B cell (primary cell): Measurements from ENCODE around the gene PGM2. TPM values are rescaled to one million over a fixed set of nuclear protein-coding genes. Genes with fewer than 3 reads are reported as not detected.

Experiments used
- ATAC-seq: fragments of 200-7000 bp; cut with Tn5 transposase; one replicate; pipeline ENCODE4 v1.10.0; 2021; ENCODE audit warnings: low read depth, mild to moderate bottlenecking, moderate number of reproducible peaks, moderate library complexity
- CTCF ChIA-PET: fragments of 350-600 bp; sonication (Branson Sonifier 250); formaldehyde crosslinking; loops from one replicate; lab custom pipeline; 2021; ENCODE audit warnings: antibody characterized with exemption, inconsistent platforms; lab: Charles Lee
- POLR2A ChIA-PET: fragments of 350-600 bp; sonication (Branson Sonifier 250); formaldehyde crosslinking; loops from one replicate; lab custom pipeline; 2021; ENCODE audit warnings: antibody characterized with exemption; lab: Charles Lee
- DNase-seq: peaks from one replicate; pipeline ENCODE4 v3.0.0; 2013
- H2AFZ ChIP-seq: 2 replicates; pipeline ENCODE4 v1.6.1; 2012; ENCODE audit warnings: mild to moderate bottlenecking, low read depth, low read length; ENCODE audit not compliant: insufficient read depth, poor library complexity, severe bottlenecking
- H3K27ac ChIP-seq, 2 donors: 1 replicate in 1 of 2; 2 replicates in 1 of 2; pipeline ENCODE4 v1.5.1; 2012 to 2013; ENCODE audit warnings: low read length in 2 of 2, mild to moderate bottlenecking in 2 of 2, moderate library complexity in 1 of 2
- H3K27me3 ChIP-seq, 4 experiments: fragments of 200-600 bp in 1 of 4; sonication (generic) in 1 of 4; replicated peaks in 1 of 4; 1 replicate in 2 of 4; 2 replicates in 2 of 4; pipeline versions ENCODE4 v1.6.1 to v1.7.0; 2013 to 2016; ENCODE audit warnings: low read length in 3 of 4, mild to moderate bottlenecking in 2 of 4, mixed read lengths in 1 of 4, moderate library complexity in 1 of 4; ENCODE audit not compliant: insufficient read depth in 4 of 4, control insufficient read depth in 3 of 4; ENCODE audit errors: control extremely low read depth in 1 of 4
- H3K36me3 ChIP-seq, 2 experiments: replicated peaks in 1 of 2; 1 replicate in 1 of 2; 2 replicates in 1 of 2; pipeline versions ENCODE4 v1.6.1 to v1.7.1; 2013; ENCODE audit warnings: low read length in 1 of 2; ENCODE audit not compliant: insufficient read depth in 2 of 2, control insufficient read depth in 1 of 2; ENCODE audit errors: control extremely low read depth in 1 of 2, extremely low read depth in 1 of 2
- H3K4me1 ChIP-seq, 2 donors: fragments of 200-600 bp in 1 of 2; sonication (generic) in 1 of 2; 1 replicate in 1 of 2; 2 replicates in 1 of 2; pipeline versions ENCODE4 v1.5.1 to v1.6.1; 2013 to 2017; ENCODE audit warnings: low read length in 2 of 2; ENCODE audit not compliant: control insufficient read depth in 2 of 2, insufficient read depth in 2 of 2
- H3K4me2 ChIP-seq: replicated peaks from 2 replicates; pipeline ENCODE3; 2012; ENCODE audit warnings: mild to moderate bottlenecking, low read depth, low read length; ENCODE audit not compliant: poor library complexity, severe bottlenecking
- H3K4me3 ChIP-seq, 5 experiments: fragments of 200-600 bp in 1 of 5; sonication (generic) in 1 of 5; 1 replicate in 3 of 5; 2 replicates in 2 of 5; pipeline versions ENCODE4 v1.5.1 to v1.7.0; 2011 to 2016; ENCODE audit warnings: low read length in 4 of 5, mild to moderate bottlenecking in 4 of 5, low read depth in 2 of 5, control low read depth in 1 of 5, moderate library complexity in 1 of 5; ENCODE audit not compliant: insufficient read depth in 1 of 5; ENCODE audit errors: control extremely low read depth in 1 of 5, extremely low read depth in 1 of 5
- H3K79me2 ChIP-seq: fragments of 200-600 bp; sonication (generic); one replicate; pipeline ENCODE4 v1.6.0; 2016; ENCODE audit warnings: low read length; ENCODE audit not compliant: control insufficient read depth, insufficient read depth
- H3K9ac ChIP-seq: fragments of 200-600 bp; sonication (generic); 2 replicates; pipeline ENCODE4 v1.6.1; 2017; ENCODE audit warnings: mild to moderate bottlenecking, low read length, moderate library complexity
- H3K9me3 ChIP-seq, 3 donors: one replicate each; pipeline versions ENCODE4 v1.6.1 to v1.7.1; 2013; ENCODE audit warnings: low read length in 2 of 3; ENCODE audit not compliant: control insufficient read depth in 2 of 3, insufficient read depth in 1 of 3; ENCODE audit errors: control extremely low read depth in 1 of 3
- H4K20me1 ChIP-seq: 2 replicates; pipeline ENCODE4 v1.6.0; 2012; ENCODE audit warnings: mild to moderate bottlenecking, low read length; ENCODE audit not compliant: insufficient read depth, control insufficient read depth, poor library complexity, severe bottlenecking
- H3K27ac Mint-ChIP-seq: one replicate; pipeline ENCODE4 v1.8.0; 2021; ENCODE audit warnings: mixed read lengths
- H3K27me3 Mint-ChIP-seq: one replicate; pipeline ENCODE4 v1.8.0; 2021; ENCODE audit warnings: mixed read lengths
- H3K4me1 Mint-ChIP-seq: one replicate; pipeline ENCODE4 v1.8.0; 2021; ENCODE audit warnings: mixed read lengths
- H3K4me3 Mint-ChIP-seq: one replicate; pipeline ENCODE4 v1.8.0; 2021; ENCODE audit warnings: mixed read lengths
- H3K9me3 Mint-ChIP-seq: one replicate; pipeline ENCODE4 v1.8.0; 2022; ENCODE audit warnings: mixed read lengths; ENCODE audit not compliant: insufficient read depth
- CTCF ChIP-seq: fragments of 200-600 bp; IDR thresholded peaks from one replicate; pipeline ENCODE4 v1.8.0; 2022; ENCODE audit warnings: antibody characterized with exemption, mild to moderate bottlenecking
- EZH2 ChIP-seq: IDR thresholded peaks from 2 replicates; pipeline ENCODE4 v1.6.1; 2012; ENCODE audit warnings: borderline replicate concordance, low read depth, mild to moderate bottlenecking, moderate library complexity, low read length; ENCODE audit not compliant: insufficient read depth, poor library complexity, severe bottlenecking
- WGBS: methylation state at CpG from one replicate; pipeline ENCODE4 v1.1.5; 2013; ENCODE audit warnings: missing lambda C conversion rate; ENCODE audit not compliant: insufficient coverage; 5-methylcytosine and 5-hydroxymethylcytosine counted together
- intact Hi-C: fragments of 100-400 bp; cut with micrococcal nuclease; formaldehyde crosslinking; loops from one replicate; pipeline ENCODE4 v1.10.0; 2022
- polyA plus RNA-seq: library from polyadenylated mRNA; depleted of rRNA; stranded (reverse); fragments of >200 nt; gene quantifications from 2 replicates; pipeline ENCODE4 v1.2.3, GENCODE V29; 2012
- total RNA-seq, 2 donors: library from RNA; stranded (reverse); fragments of 120-200 nt in 1 of 2; gene quantifications; 1 replicate in 1 of 2; 2 replicates in 1 of 2; pipeline versions ENCODE4 v1.2.3 to v1.2.4, GENCODE V29; 2013 to 2022

Gene PGM2
- total and polyA plus RNA-seq, 2 donors (not counting 1 experiment from before 2014, with no cell fraction given), result 5.3 to 20.9 TPM

DNA sequence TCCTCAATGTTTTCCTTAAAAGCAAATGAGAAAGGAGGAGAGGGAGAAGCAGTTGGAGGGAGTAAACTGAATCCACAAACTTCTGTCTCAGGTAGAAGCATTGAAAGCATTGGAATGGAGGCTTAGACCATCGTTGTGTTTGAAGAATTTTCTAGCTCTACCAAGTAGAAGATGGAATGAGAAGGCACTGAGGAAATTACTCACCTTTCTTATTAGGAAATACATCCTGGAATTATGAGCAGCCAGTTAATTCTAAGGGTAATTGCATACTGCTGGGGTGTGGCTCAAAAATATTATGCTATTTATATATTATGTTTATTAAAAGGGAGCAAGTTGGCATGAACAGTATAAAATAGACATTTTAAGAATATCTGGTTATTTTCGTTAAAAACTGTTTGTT lies 12.9 kb downstream of the PGM2 start:
- no peak for DNase-seq
- H3K79me2 ChIP-seq, result no peaks in the 10 kb centered on the region
- no peaks in the 10 kb centered on the region for H3K27me3 ChIP-seq
- TF ChIP-seq CTCF (no peak), EZH2 (no peak)
- H3K36me3 ChIP-seq, result peaks cover 17 to 52% of the 10 kb centered on the region in 2 experiments
- H3K4me2 ChIP-seq, result no peak overlapping the region
- H3K27ac ChIP-seq, result no peak overlapping the region
- Mint-ChIP-seq H3K4me3 (no peak overlapping the region), H3K27ac (no peak overlapping the region), H3K27me3 (no peaks in the 10 kb centered on the region), H3K9me3 (no peaks in the 10 kb centered on the region), H3K4me1 (peaks cover 15% of the 10 kb centered on the region)
- ChIA-PET CTCF (no interaction called here), POLR2A (no interaction called here)
- no peak overlapping the region for H3K4me3 ChIP-seq
- no CpG with 5 or more reads among the region's 2 CpGs for WGBS
- H4K20me1 ChIP-seq, result no peaks in the 10 kb centered on the region
- ATAC-seq, result no peak
- H3K9ac ChIP-seq, result no peak overlapping the region
- no peak overlapping the region for H2AFZ ChIP-seq
- intact Hi-C loops, result no loop called here
- peaks cover 8 to 10% of the 10 kb centered on the region in 2 donors for H3K4me1 ChIP-seq
- H3K9me3 ChIP-seq, result no peaks in the 10 kb centered on the region

DNA sequence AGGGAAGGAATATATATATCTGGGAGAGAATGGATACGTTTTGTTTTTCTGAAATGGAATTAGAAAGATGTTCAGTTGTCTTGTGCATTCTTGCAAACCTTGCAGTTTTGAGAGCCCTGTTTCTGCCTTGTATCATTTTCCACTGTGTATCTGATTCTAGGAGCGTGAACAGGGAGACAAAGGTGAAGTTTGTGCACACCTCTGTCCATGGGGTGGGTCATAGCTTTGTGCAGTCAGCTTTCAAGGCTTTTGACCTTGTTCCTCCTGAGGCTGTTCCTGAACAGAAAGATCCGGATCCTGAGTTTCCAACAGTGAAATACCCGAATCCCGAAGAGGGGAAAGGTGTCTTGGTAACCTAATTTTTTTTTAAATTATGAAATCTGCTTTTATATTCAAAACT lies 17.7 kb downstream of the PGM2 start:
- no peak for ATAC-seq
- Histone ChIP-seq H3K79me2 (no peaks in the 10 kb centered on the region), H3K4me3 (no peak overlapping the region), H3K36me3 (peaks cover 16 to 55% of the 10 kb centered on the region in 2 experiments), H3K27me3 (no peaks in the 10 kb centered on the region), H3K4me1 (no peaks in the 10 kb centered on the region), H4K20me1 (no peaks in the 10 kb centered on the region), H2AFZ (no peak overlapping the region), H3K9ac (no peak overlapping the region), H3K4me2 (no peak overlapping the region), H3K9me3 (no peaks in the 10 kb centered on the region), H3K27ac (no peak overlapping the region)
- Mint-ChIP-seq H3K27me3 (no peaks in the 10 kb centered on the region), H3K9me3 (no peaks in the 10 kb centered on the region), H3K4me3 (no peak overlapping the region), H3K27ac (no peak overlapping the region), H3K4me1 (no peaks in the 10 kb centered on the region)
- intact Hi-C loops, result no loop called here
- TF ChIP-seq EZH2, result no peak
- TF ChIP-seq CTCF, result no peak
- 100% methylated on average over 2 of the region's 5 CpGs for WGBS
- POLR2A ChIA-PET, result no interaction called here
- CTCF ChIA-PET, result no interaction called here
- no peak for DNase-seq
